Fibroblast of villous mesenchyme (primary cell): Measurements from ENCODE around the gene GAA. TPM values are rescaled to one million over a fixed set of nuclear protein-coding genes. Genes with fewer than 3 reads are reported as not detected.
"Not testable (repeated sequence)": the region's sequence is repeated elsewhere in the genome, so short reads cannot be mapped to it uniquely, and the experiment has no call there.

Source experiments
- DNase-seq: peaks from one replicate; pipeline ENCODE4 v3.0.0-alpha.2; 2010; ENCODE audit warnings: low read depth
- H3K4me3 ChIP-seq: 2 replicates; pipeline ENCODE4 v1.5.1; 2011; ENCODE audit warnings: low read depth, mild to moderate bottlenecking, low read length
- total RNA-seq: library from RNA; depleted of rRNA; stranded (reverse); fragments of >200 nt; gene quantifications from 2 replicates; pipeline ENCODE4 v1.2.3, GENCODE V29; 2012
- TF ChIP-seq, protein P1 (sequence below): IDR thresholded peaks from 2 replicates; pipeline ENCODE4 v1.5.1; 2012; ENCODE audit warnings: low read depth, mild to moderate bottlenecking, low read length; ENCODE audit not compliant: insufficient read depth

The GAA gene
- total RNA-seq, 1 donor = 15.1 TPM

DNA sequence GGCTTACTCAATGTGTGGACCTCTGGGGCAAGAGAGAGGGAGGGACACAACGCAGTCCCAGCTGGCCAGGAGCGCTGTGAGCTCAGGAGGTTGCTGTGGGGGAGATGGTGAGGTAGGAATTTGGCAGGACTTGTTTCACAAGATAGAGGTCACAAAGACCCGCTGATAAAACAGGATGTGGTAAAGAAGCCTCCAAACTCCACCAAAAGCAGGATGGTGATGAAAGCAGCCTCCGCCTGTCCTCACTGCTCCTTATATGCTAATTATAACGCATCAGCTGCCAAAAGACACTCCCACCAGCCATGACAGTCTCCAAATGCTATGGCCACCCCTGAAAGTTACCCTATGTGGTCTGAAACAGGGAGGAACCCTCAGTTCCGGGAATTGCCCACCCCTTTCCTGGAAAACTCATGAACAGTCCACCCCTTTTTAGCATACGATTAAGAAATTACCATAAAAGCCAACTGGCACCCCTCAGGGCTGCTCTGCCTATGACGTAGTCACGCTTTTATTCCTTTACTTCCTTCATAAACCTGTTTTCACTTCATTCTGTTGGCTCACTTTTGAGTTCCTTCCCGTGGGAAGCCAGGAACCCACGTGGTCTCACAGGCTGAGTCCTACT, 50.8 kb downstream of the GAA start:
- no peak overlapping the region for H3K4me3 ChIP-seq
- DNase-seq = peak; percentile 93
- TF ChIP-seq, protein P1, sequence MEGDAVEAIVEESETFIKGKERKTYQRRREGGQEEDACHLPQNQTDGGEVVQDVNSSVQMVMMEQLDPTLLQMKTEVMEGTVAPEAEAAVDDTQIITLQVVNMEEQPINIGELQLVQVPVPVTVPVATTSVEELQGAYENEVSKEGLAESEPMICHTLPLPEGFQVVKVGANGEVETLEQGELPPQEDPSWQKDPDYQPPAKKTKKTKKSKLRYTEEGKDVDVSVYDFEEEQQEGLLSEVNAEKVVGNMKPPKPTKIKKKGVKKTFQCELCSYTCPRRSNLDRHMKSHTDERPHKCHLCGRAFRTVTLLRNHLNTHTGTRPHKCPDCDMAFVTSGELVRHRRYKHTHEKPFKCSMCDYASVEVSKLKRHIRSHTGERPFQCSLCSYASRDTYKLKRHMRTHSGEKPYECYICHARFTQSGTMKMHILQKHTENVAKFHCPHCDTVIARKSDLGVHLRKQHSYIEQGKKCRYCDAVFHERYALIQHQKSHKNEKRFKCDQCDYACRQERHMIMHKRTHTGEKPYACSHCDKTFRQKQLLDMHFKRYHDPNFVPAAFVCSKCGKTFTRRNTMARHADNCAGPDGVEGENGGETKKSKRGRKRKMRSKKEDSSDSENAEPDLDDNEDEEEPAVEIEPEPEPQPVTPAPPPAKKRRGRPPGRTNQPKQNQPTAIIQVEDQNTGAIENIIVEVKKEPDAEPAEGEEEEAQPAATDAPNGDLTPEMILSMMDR = no peak

GRCh38 chr17:80153004-80153403, 51.6 kb downstream of the GAA start:
- H3K4me3 ChIP-seq = no peak overlapping the region
- TF ChIP-seq, protein P1 = no peak

DNA sequence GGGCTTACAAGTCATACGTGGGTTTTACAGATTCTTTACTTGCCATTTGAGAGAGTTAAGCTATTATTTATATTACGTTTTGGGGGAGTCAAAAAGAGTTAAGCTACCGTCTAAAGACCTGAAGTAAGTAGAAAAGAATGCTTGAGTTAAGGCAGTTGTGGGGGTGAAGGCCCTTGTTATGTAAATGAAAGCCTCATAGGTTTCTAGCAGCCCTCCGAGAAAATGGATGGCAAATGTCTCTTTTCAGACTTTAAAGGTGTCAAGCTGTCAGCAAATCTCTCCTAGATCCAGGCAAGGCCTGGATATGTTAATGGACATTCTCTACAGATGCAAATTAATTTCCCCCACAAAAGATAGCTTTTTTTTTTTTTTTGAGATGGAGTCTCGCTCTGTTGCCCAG, 52.8 kb downstream of the GAA start:
- TF ChIP-seq, protein P1 = no peak
- no peak overlapping the region for H3K4me3 ChIP-seq

More at GRCh38 chr17:80153004-80153403, 51.6 kb downstream of the GAA start:
- no peak for DNase-seq

GRCh38 chr17:80155600-80155999, 54.2 kb downstream of the GAA start:
- H3K4me3 ChIP-seq, DNase-seq: not testable (repeated sequence)

More for the DNA sequence above, 52.8 kb downstream of the GAA start:
- no peak for DNase-seq

DNA sequence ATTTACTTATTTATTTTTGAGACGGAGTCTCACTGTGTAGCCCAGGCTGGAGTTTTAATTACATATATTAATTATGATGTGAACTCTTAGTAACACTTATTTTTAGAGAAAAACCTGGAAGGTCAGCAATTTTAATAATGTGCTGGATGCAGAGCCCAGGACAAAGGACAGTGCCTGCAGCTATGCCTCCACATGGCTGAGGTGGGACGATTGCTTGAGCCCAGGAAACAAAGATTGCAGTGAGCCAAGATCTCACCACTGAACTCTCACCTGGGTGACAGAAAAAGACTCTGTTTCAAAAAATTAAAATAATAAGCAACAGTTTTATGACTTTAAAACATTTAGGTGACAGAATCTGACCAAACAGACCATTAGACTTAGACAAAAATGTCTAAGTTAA, 57.5 kb downstream of the GAA start:
- H3K4me3 ChIP-seq = no peak overlapping the region
- TF ChIP-seq, protein P1 = no peak

GRCh38 chr17:80160536-80160935, 59.2 kb downstream of the GAA start:
- TF ChIP-seq, protein P1 = no peak
- no peak for DNase-seq
- H3K4me3 ChIP-seq = no peak overlapping the region

More for the DNA sequence above, 57.5 kb downstream of the GAA start:
- no peak for DNase-seq

DNA sequence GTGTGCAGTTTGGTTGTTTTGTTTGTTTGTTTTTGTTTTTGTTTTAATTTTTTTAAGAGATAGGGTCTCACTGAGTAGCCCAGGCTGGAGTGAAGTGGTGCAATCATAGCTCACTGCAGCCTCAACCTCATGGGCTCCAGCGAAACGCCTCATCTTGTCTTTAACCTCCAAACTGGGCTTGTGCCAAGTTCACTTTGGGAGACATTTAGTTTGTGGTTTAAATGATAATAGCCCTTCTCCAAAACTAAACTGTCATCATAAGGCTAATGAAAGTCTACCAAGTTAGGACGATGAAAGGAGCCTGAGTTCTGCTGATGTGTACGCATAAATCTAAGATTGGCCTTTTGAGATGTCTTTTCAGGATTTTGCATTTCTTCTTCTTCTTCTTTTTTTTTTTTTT, 62.0 kb downstream of the GAA start:
- TF ChIP-seq, protein P1 = no peak
- no peak for DNase-seq
- H3K4me3 ChIP-seq = no peak overlapping the region
